ENCODE data around the gene ADGB.

The ADGB gene

GRCh38 chr6:146634022-146634421 is 35.2 kb downstream of the ADGB start:
- no peak for DNase-seq (ENCODE audit: low read depth)

DNA sequence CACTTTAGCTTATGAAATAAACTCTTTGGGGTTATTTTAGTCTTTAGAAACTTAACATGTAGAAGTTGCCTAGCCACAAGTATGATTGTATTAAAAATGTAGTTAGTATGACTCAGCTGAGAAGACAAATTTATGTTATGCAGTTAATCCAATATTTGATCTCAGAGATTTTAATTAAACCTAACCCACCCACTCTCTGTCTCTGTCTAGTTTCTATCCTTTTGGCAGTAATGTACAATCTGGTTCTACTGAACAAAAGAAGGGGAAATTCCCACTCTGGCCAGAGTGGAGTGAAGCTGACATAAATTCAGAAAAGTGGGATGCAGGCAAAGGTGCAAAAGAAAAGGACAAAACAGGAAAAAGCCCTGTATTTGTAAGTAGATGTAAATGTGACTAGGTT is 36.4 kb downstream of the ADGB start:
- DNase-seq (ENCODE audit: low read depth): no peak

GRCh38 chr6:146636481-146636880 is 37.7 kb downstream of the ADGB start:
- no peak for DNase-seq (ENCODE audit: low read depth)

GRCh38 chr6:146642921-146643320 is 44.1 kb downstream of the ADGB start:
- no peak for DNase-seq (ENCODE audit: low read depth)

GRCh38 chr6:146650799-146651481 is 52.2 kb downstream of the ADGB start:
- DNase-seq (ENCODE audit: low read depth): no peak

GRCh38 chr6:146651482-146651863 is 52.7 kb downstream of the ADGB start:
- no peak for DNase-seq (ENCODE audit: low read depth)

DNA sequence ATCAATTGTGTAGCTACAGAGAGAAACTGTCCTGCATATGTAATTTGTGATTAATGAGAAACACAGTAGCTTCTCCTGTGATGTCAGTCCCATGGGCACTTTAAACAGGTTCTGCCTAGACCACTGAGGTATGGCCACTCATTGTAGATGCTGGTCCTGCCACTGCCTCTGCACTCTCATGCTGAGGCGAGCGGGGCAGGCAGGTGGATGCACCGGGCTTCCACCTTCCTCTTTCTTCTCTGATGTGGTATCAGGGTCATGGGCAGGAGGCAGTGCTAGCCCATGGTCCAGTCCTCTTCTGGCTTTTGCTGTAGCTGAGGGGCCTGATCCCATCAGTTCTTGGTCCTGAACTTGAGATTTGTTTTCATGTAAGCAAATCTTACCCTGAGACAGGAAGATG is 58.7 kb downstream of the ADGB start:
- no peak for DNase-seq (ENCODE audit: low read depth)

DNA sequence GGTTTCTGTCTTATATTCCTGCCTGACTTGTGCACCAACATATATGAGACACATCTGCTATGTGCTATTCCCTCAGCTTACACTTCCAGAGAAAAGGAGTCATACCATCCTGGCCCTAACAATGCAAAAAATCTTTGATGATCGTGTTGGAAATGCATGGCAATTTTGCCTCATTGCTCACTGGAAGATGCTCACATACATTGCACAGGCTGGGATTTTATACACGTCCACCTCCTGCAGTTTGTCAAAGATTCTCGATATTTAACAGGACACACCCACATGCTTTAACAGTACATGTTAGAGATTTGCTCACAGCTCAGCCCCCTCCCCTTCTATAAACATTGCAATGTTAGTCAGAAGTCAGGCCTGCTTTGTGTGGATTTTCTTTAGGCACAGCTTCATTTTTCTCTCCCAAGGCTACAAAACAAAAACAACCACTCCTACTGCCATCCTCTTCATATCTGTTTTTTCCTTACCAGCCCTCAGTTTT is 66.1 kb downstream of the ADGB start:
- peak; percentile 3 for DNase-seq (ENCODE audit: low read depth)

DNA sequence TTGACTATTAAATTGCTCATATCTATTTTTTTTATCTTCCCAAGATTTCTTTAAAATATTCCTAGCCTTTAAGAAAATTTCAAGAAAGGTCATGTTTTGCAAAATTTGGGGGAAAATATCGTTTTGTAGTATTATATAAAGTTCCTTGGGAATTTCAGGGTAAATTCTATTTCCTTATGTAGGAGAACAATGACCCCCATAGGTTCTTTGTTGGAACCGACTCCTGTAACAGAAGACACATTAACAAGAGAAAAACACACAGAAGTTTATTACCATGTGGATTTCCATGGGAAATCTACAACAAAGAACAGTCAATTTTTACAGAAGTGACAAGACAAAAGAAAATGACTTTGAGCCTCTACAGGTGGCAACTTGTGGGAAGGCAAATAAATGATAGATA is 68.1 kb downstream of the ADGB start:
- no peak for DNase-seq (ENCODE audit: low read depth)

DNA sequence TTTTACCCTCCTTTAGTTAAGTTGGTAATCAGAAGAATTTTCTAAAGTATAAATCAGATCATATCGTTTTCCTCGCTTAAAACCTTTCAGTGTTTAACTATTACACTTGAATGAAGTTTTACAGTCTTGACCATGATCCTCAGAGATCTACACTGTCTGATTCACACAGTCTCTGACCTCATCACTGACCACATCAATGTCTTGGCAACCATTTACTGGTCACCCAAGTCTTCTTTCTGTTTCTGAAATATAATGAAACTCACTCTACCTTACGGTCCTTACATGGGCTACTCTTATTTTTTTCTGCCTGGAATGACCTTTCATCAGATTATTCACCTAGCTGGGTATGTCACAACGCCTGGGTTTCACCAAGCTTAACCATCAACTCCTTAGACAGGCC is 71.4 kb downstream of the ADGB start:
- DNase-seq (ENCODE audit: low read depth): peak; percentile 62

DNA sequence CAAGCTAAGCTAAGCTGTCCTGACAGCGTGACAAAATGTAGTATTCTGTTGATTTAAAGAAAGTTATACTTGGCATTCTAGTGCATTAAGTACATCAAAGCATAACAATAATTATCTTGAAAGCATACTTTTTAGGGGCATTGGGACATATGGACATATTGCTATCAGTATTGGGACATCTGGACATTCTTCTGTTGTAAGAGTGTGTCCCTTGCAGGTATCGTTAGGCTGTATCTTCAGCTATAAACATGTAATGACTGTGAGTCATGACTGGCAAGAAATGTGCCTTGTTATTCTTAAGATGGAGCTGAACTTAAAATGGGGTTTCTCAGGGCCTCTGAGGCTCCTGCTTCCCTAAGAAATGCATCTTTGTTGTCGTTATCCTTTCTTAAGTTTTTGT is 74.3 kb downstream of the ADGB start:
- DNase-seq (ENCODE audit: low read depth): no peak

DNA sequence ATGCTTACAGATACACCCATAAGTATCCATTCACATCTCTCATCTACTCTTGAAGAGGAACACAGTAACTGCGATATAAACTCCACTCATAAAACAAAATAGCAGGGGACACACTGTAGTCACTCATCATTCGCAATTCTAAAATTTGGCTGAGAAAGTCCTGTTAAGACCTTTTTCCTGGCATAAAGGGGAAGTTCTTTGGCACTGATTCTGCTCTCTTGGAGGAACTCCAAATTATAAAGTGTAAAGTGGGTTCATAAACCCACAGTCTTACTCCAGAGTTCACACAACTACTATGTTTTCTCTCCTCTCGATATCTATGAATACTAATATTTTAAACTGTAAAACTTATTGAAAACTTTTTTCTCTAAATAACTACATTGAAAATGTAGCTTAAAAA is 80.6 kb downstream of the ADGB start:
- DNase-seq (ENCODE audit: low read depth): no peak

DNA sequence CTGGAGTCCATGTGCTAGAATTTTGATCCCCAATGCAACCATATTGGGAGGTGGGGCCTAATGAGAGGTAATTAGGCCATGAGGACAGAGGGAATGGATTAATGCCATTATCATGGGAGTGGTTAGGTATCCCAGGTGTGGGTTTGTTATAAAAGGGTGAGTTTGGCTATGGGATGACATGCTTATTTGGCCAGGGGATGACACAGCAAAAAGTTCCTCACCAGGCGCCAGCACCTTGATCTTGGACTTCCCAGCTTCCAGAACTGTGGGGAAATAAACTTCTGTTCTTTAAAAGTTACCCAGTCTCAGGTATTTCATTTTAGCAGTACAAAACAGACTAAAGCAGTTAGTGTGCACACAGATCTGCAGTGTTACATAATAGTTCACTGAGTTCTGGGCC is 84.1 kb downstream of the ADGB start:
- DNase-seq (ENCODE audit: low read depth): no peak

DNA sequence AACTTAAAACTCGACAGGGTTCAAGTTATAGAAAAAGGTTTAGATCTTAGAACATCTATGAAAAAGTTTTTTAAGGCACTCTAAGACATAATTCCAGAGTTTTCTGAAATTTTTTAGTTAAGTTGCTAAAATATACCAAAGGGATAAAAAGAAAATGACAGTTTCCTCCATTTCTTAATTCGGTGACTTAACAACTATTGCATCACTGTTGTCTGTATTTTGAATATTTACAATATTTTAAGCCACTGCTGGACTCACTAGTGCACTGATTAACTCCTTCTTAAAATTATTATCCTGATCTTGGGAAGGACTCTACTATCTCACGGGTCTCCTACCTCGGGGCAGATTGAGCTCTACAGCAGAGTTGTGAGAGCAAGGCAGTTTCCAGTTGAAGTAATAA is 91.0 kb downstream of the ADGB start:
- DNase-seq (ENCODE audit: low read depth): no peak

- DNase-seq (ENCODE audit: low read depth): no peak
Measured at GRCh38 chr6:146693342-146693741, 94.6 kb downstream of the ADGB start.

DNA sequence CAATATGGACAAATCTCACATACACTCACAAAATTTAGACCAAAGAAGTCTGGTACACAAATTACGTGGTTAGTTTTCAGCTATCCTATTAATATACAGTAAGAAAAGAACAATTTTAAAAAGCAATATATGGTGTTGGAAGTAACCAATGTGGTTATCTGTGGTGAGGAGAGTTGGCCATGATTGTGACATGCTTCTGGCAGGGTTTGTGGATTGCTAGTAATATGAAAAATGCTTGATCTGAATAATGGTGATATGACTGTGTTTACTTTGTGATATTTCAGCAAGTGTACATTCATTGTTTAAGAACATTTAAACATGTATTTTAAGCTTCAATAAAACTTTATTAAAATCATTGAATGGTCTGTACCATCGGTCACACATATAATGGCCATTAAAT is 99.1 kb downstream of the ADGB start:
- peak; percentile 53 for DNase-seq (ENCODE audit: low read depth)

- peak; percentile 80 for DNase-seq (ENCODE audit: low read depth)
Measured at GRCh38 chr6:146700078-146700686, 101.4 kb downstream of the ADGB start.

GRCh38 chr6:146701632-146702031 is 102.9 kb downstream of the ADGB start:
- no peak for DNase-seq (ENCODE audit: low read depth)

- DNase-seq (ENCODE audit: low read depth): no peak
Measured at GRCh38 chr6:146709036-146709622, 110.4 kb downstream of the ADGB start.

DNA sequence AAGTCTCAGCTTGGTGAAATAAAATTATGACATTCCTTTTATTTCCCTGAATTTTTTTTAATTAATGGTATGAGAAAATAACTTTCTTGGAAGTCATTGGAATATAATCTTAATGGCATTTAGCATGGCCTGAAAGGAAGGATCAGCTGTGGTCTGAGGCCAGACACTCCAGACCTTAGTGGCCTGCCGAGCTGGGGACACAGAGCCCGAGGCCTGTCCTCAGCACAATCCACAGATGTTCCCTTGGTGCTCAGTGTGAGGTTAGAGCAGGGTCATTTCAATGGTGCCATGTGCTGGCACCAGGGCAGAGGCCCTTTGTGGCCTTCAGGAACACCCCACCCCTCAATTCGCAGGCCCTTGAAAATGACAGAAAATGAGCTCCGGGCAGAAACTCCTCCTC is 120.6 kb downstream of the ADGB start:
- DNase-seq (ENCODE audit: low read depth): no peak

DNA sequence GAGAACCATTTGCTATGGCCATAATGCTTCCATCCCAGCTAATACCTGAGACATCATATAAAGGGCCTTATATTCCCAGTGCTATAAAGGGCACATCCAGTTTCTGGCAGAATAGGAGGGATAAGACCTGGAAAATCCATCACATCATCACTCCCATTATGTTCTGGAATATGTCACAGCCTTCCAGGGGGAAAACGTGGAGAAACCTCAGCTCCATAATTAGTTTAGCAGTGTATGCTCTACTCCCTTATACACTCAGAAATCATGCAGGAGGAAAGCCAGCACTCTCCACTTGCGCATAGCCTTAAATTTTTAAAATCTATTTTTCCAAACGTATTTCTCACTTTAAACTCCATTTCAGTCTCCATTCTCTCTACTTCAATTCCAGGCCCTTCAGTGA is 140.9 kb downstream of the ADGB start:
- DNase-seq (ENCODE audit: low read depth): no peak

DNA sequence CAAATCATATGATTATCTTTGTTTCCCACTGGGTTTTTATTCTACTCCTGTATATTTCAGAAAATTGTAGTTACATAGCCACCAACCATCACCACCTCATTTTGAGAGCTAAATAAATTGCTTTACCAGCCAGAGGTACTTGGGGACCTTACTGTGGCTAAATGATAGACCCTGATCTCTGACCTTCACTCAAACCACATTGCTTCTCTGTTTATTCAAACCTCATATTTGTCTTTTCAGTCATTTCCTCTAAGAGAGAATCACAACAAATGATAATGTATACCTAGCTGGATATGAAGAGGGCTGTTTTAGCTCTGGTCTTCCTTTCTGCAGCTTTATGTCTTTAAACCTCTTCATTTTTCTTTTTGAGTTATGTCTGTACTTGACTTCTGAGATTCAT is 142.8 kb downstream of the ADGB start:
- peak; percentile 19 for DNase-seq (ENCODE audit: low read depth)

DNA sequence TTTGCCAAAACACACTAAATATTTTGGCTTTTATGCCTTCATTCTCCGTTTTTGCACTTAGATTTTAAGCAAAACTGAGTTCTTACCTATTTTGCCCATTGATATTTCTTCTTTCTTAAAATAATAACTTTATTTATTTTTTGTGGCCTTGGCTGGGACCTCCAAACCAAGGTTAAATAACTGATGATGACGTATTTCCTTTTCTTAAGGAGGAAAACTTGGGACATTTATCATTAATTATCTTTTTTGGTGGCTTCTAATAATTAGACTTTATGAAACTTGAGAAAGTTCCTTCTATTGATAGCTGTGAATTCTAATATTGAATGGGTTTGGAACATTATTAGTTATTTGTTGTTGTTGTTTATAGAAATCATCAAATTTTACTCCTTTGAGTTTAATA is 154.5 kb downstream of the ADGB start:
- no peak for DNase-seq (ENCODE audit: low read depth)

DNA sequence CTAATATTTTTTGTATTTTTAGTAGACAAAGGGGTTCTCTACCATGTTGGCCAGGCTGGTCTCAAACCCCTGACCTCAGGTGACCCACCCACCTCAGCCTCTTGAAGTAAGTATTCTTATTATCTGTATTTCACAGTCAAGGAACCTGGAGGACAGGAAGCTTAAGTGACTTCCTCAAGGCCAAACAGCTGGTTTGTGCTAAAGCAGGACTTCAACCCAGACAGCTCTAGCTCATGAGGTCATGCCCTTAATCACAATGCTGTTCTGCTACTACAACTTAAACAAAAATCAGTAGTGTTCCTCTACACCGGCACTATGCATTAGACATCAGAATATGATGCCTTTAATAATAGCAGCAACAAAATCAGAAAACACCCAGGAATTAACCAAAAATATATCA is 168.9 kb downstream of the ADGB start:
- no peak for DNase-seq (ENCODE audit: low read depth)

Measured in amniotic epithelial cell (primary cell).